IMR-90 (cell line): Measurements from ENCODE around the gene EMILIN2. TPM values are rescaled to one million over a fixed set of nuclear protein-coding genes. Genes with fewer than 3 reads are reported as not detected.

Experiments
- ATAC-seq: fragments of 200-7000 bp; cut with Tn5 transposase; 2 replicates; pipeline ENCODE4 v1.9.1; 2020; ENCODE audit warnings: low read depth, mild to moderate bottlenecking, moderate library complexity
- BruUV-seq: library from RNA; stranded (reverse); fragments of 400-500 nt; replicated peaks from 2 replicates; lab custom pipeline; 2021; lab: Mats Ljungman, UMichigan
- CTCF ChIA-PET: fragments of 300-600 bp; formaldehyde crosslinking; extraction: SDS; loops from one replicate; lab custom pipeline; 2021; ENCODE audit warnings: antibody characterized with exemption; lab: Yijun Ruan, JAX
- POLR2A ChIA-PET: fragments of 300-600 bp; sonication (Branson Sonifier 250); formaldehyde crosslinking; loops from one replicate; lab custom pipeline; 2022; ENCODE audit warnings: antibody characterized with exemption; ENCODE audit not compliant: unreplicated experiment; lab: Charles Lee
- DNase-seq: peaks from one replicate; pipeline ENCODE4 v3.0.0; 2013
- H2AFZ ChIP-seq: replicated peaks from 2 replicates; pipeline ENCODE3; 2013; ENCODE audit warnings: low read length, mild to moderate bottlenecking; ENCODE audit not compliant: poor library complexity
- H2AK5ac ChIP-seq: 2 replicates; pipeline ENCODE4 v1.6.1; 2013; ENCODE audit warnings: low read depth, low read length, inconsistent platforms
- H2AK9ac ChIP-seq: replicated peaks from 2 replicates; pipeline ENCODE3; 2013; ENCODE audit warnings: mild to moderate bottlenecking, low read depth, low read length, moderate library complexity; ENCODE audit not compliant: poor library complexity
- H2BK120ac ChIP-seq: 2 replicates; pipeline ENCODE4 v1.6.1; 2013; ENCODE audit warnings: low read depth, low read length, inconsistent platforms
- H2BK15ac ChIP-seq: 3 replicates; pipeline ENCODE4 v1.6.1; 2013; ENCODE audit warnings: low read depth, low read length, inconsistent platforms
- H2BK20ac ChIP-seq: 2 replicates; pipeline ENCODE4 v1.6.1; 2013; ENCODE audit warnings: low read depth, mild to moderate bottlenecking, inconsistent platforms, low read length, moderate library complexity
- H2BK5ac ChIP-seq: 2 replicates; pipeline ENCODE4 v1.6.1; 2013; ENCODE audit warnings: mild to moderate bottlenecking, low read depth, low read length, inconsistent platforms; ENCODE audit not compliant: poor library complexity, severe bottlenecking
- H3K14ac ChIP-seq: replicated peaks from 2 replicates; pipeline ENCODE4 v1.6.1; 2013; ENCODE audit warnings: low read depth, low read length, inconsistent platforms
- H3K18ac ChIP-seq: 2 replicates; pipeline ENCODE4 v1.6.1; 2013; ENCODE audit warnings: low read depth, low read length, control low read depth
- H3K23ac ChIP-seq: 2 replicates; pipeline ENCODE4 v1.6.1; 2013; ENCODE audit warnings: low read depth, low read length, inconsistent platforms
- H3K27ac ChIP-seq: 2 replicates; pipeline ENCODE4 v1.5.1; 2013; ENCODE audit warnings: mild to moderate bottlenecking, control low read depth, low read length; ENCODE audit not compliant: insufficient read depth
- H3K27me3 ChIP-seq: 2 replicates; pipeline ENCODE4 v1.6.1; 2013; ENCODE audit warnings: low read length; ENCODE audit not compliant: control insufficient read depth, insufficient read depth
- H3K36me3 ChIP-seq: 2 replicates; pipeline ENCODE4 v1.6.1; 2013; ENCODE audit warnings: low read length, mixed read lengths; ENCODE audit not compliant: control insufficient read depth, insufficient read depth
- H3K4ac ChIP-seq: 2 replicates; pipeline ENCODE4 v1.6.1; 2013; ENCODE audit warnings: low read depth, low read length, inconsistent platforms
- H3K4me1 ChIP-seq: 2 replicates; pipeline ENCODE4 v1.6.1; 2013; ENCODE audit warnings: low read length, mixed read lengths; ENCODE audit not compliant: control insufficient read depth, insufficient read depth
- H3K4me2 ChIP-seq: 2 replicates; pipeline ENCODE4 v1.6.1; 2013; ENCODE audit warnings: low read depth, mild to moderate bottlenecking, control low read depth, low read length, moderate library complexity
- H3K4me3 ChIP-seq: 2 replicates; pipeline ENCODE4 v1.5.1; 2013; ENCODE audit warnings: low read depth, mild to moderate bottlenecking, control low read depth, low read length, moderate library complexity; ENCODE audit not compliant: insufficient read depth
- H3K56ac ChIP-seq: 2 replicates; pipeline ENCODE4 v1.6.1; 2013; ENCODE audit warnings: low read length, inconsistent platforms; ENCODE audit not compliant: insufficient read depth; ENCODE audit errors: extremely low read depth
- H3K79me1 ChIP-seq, 2 experiments: 2 replicates each; pipeline ENCODE4 v1.6.1; 2013; ENCODE audit warnings: low read length in 2 of 2, inconsistent platforms in 1 of 2, low read depth in 1 of 2
- H3K9ac ChIP-seq: 2 replicates; pipeline ENCODE4 v1.6.1; 2013; ENCODE audit warnings: low read depth, low read length, control low read depth
- H3K9me1 ChIP-seq: 2 replicates; pipeline ENCODE4 v1.6.1; 2013; ENCODE audit warnings: low read length, inconsistent platforms; ENCODE audit not compliant: insufficient read depth
- H3K9me3 ChIP-seq: 2 replicates; pipeline ENCODE4 v1.6.1; 2013; ENCODE audit warnings: low read length; ENCODE audit not compliant: control insufficient read depth, insufficient read depth
- H4K20me1 ChIP-seq: 2 replicates; pipeline ENCODE4 v1.6.1; 2013; ENCODE audit warnings: low read length, inconsistent platforms; ENCODE audit not compliant: insufficient read depth
- H4K5ac ChIP-seq: 2 replicates; pipeline ENCODE4 v1.6.1; 2013; ENCODE audit warnings: mild to moderate bottlenecking, low read depth, low read length, control low read depth
- H4K8ac ChIP-seq, 2 experiments: 2 replicates each; pipeline ENCODE4 v1.6.1; 2013; ENCODE audit warnings: low read depth in 2 of 2, low read length in 2 of 2, control low read depth in 1 of 2, inconsistent platforms in 1 of 2
- H4K91ac ChIP-seq: 2 replicates; pipeline ENCODE4 v1.6.1; 2013; ENCODE audit warnings: low read depth, low read length, inconsistent platforms; ENCODE audit not compliant: insufficient read depth
- BHLHE40 ChIP-seq: fragments of 150-350 bp; IDR thresholded peaks from 2 replicates; pipeline ENCODE4 v1.6.1; 2016; ENCODE audit warnings: mild to moderate bottlenecking, low read depth, low read length
- CHD1 ChIP-seq: IDR thresholded peaks from 2 replicates; pipeline ENCODE4 v1.6.1; 2012; ENCODE audit warnings: low read depth, low read length, improper control_type of control experiment
- CTCF ChIP-seq: conservative IDR thresholded peaks from 2 replicates; pipeline ENCODE4 v1.5.1; 2012; ENCODE audit warnings: mild to moderate bottlenecking, low read depth, low read length, improper control_type of control experiment
- MAFK ChIP-seq: IDR thresholded peaks from 2 replicates; pipeline ENCODE4 v1.6.1; 2012; ENCODE audit warnings: low read depth, low read length, improper control_type of control experiment
- NFE2L2 ChIP-seq: fragments of 150-350 bp; IDR thresholded peaks from 2 replicates; pipeline ENCODE4 v1.6.1; 2016; ENCODE audit warnings: low read depth, mild to moderate bottlenecking, low read length
- POLR2A ChIP-seq: IDR thresholded peaks from 2 replicates; pipeline ENCODE4 v1.6.1; 2012; ENCODE audit warnings: mild to moderate bottlenecking, low read depth, low read length
- RAD21 ChIP-seq: IDR thresholded peaks from 2 replicates; pipeline ENCODE4 v1.6.1; 2012; ENCODE audit warnings: low read length, improper control_type of control experiment
- RCOR1 ChIP-seq: IDR thresholded peaks from 2 replicates; pipeline ENCODE4 v1.6.1; 2012; ENCODE audit warnings: mild to moderate bottlenecking, low read length, improper control_type of control experiment; ENCODE audit not compliant: insufficient replicate concordance
- USF2 ChIP-seq: fragments of 150-350 bp; IDR thresholded peaks from 2 replicates; pipeline ENCODE4 v1.6.1; 2017; ENCODE audit warnings: mild to moderate bottlenecking, antibody characterized with exemption, low read length, low read depth
- WGBS, 2 experiments: methylation state at CpG; one replicate each; pipeline versions ENCODE4 v1.1.5 to v1.1.7; 2013; ENCODE audit warnings: missing lambda C conversion rate in 2 of 2; ENCODE audit not compliant: insufficient read length in 1 of 2; ENCODE audit errors: extremely low coverage in 2 of 2; 5-methylcytosine and 5-hydroxymethylcytosine counted together
- dilution Hi-C: fragments of 300-500 bp; cut with HindIII; formaldehyde crosslinking; loops from one replicate; pipeline ENCODE4 v1.14.3; 2018; ENCODE audit warnings: low sequenced_read_pairs; ENCODE audit not compliant: unreplicated experiment
- in situ Hi-C: fragments of 300-500 bp; cut with MboI; formaldehyde crosslinking; loops from 3 replicates; pipeline ENCODE4 v1.14.3; 2019; ENCODE audit warnings: low sequenced_read_pairs, inconsistent platforms, mixed read lengths
- intact Hi-C: fragments of 100-400 bp; cut with micrococcal nuclease; formaldehyde crosslinking; loops from 2 replicates; pipeline ENCODE4 v1.10.0; 2022
- polyA plus RNA-seq, 3 experiments: library from polyadenylated mRNA; depleted of rRNA; stranded (reverse); fragments of >200 nt; gene quantifications; 2 replicates each; pipeline ENCODE4 v1.2.3, GENCODE V29; 2012; ENCODE audit warnings: low replicate concordance in 1 of 3
- total RNA-seq: library from RNA; depleted of rRNA; stranded (reverse); fragments of >200 nt; gene quantifications from 2 replicates; pipeline ENCODE4 v1.2.3, GENCODE V29; 2012

EMILIN2 gene
- total and polyA plus RNA-seq, 2 of the 4 experiments (the other 2 are of a cell fraction), result under 0.01 to 0.14 TPM

- H3K27me3 ChIP-seq, result peaks cover 3% of the 10 kb centered on the region
- no peak overlapping the region for H3K4me3 ChIP-seq
- no peak overlapping the region for H2BK15ac ChIP-seq
- ChIA-PET POLR2A (no interaction called here), CTCF (interaction anchor here (0.7 kb wide), 1 partner anchor 18 kb away, joined by 4 read pairs; no protein-coding TSS in a partner anchor)
- peaks cover 0 to 3% of the 10 kb centered on the region in 2 experiments; a peak in 1 of 4 replicates for H3K79me1 ChIP-seq
- no peaks in the 10 kb centered on the region for H3K9me3 ChIP-seq
- no peak overlapping the region for H3K14ac ChIP-seq
- no peak overlapping the region for H3K18ac ChIP-seq
- no TSS peak for BruUV-seq
- no peak overlapping the region for H2BK120ac ChIP-seq
- dilution Hi-C loops, result no loop called here
- no peak overlapping the region for H2AK5ac ChIP-seq
- no peak overlapping the region for H2AFZ ChIP-seq
- peaks cover 11% of the 10 kb centered on the region for H3K9me1 ChIP-seq
- peak overlapping the region; percentile 82 for H2AK9ac ChIP-seq
- TF ChIP-seq POLR2A, result no peak
- no peak for TF ChIP-seq CHD1
- TF ChIP-seq RAD21, result no peak
- TF ChIP-seq USF2, result no peak
- no peak for TF ChIP-seq RCOR1
- TF ChIP-seq NFE2L2, result no peak
- TF ChIP-seq CTCF, result no peak
- no peak for TF ChIP-seq MAFK
- no peak for TF ChIP-seq BHLHE40
- no peak overlapping the region for H2BK20ac ChIP-seq
- no peak overlapping the region for H2BK5ac ChIP-seq
- intact Hi-C loops, result no loop called here
- H4K5ac ChIP-seq, result no peak overlapping the region
- no peaks in the 10 kb centered on the region for H3K4me1 ChIP-seq
- no peaks in the 10 kb centered on the region; the same call in none of the 2 replicates for H4K20me1 ChIP-seq
- no peak overlapping the region for H3K4me2 ChIP-seq
- H3K23ac ChIP-seq, result no peak overlapping the region
- no peak overlapping the region for H3K27ac ChIP-seq
- in situ Hi-C loops, result no loop called here
- no peak overlapping the region for H4K8ac ChIP-seq
- H4K91ac ChIP-seq, result no peak overlapping the region
- no peak overlapping the region for H3K56ac ChIP-seq
- H3K4ac ChIP-seq, result no peak overlapping the region
- H3K36me3 ChIP-seq, result peaks cover 31% of the 10 kb centered on the region
- DNase-seq, result no peak
- no peak overlapping the region for H3K9ac ChIP-seq
- 87% methylated on average over 8 of the region's 17 CpGs; no CpG with 5 or more reads in 1 of the 2 experiments for WGBS, 2 experiments
- ATAC-seq, result no peak
These were observed 66.7 kb downstream of the EMILIN2 start for GRCh38 chr18:2913398-2914005.
